NOMO-1 treated with DMSO at 0.1 percent for 48 hours (cell line): ENCODE results near the gene RERG.
"Not testable (repeated sequence)": the region's sequence is repeated elsewhere in the genome, so short reads cannot be mapped to it uniquely, and the experiment has no call there.

Experiments used
- DNase-seq: peaks from one replicate; lab custom pipeline; 2025; ENCODE audit not compliant: unreplicated experiment; lab: John Stamatoyannopoulos, UW

The RERG gene, protein sequence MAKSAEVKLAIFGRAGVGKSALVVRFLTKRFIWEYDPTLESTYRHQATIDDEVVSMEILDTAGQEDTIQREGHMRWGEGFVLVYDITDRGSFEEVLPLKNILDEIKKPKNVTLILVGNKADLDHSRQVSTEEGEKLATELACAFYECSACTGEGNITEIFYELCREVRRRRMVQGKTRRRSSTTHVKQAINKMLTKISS

DNA sequence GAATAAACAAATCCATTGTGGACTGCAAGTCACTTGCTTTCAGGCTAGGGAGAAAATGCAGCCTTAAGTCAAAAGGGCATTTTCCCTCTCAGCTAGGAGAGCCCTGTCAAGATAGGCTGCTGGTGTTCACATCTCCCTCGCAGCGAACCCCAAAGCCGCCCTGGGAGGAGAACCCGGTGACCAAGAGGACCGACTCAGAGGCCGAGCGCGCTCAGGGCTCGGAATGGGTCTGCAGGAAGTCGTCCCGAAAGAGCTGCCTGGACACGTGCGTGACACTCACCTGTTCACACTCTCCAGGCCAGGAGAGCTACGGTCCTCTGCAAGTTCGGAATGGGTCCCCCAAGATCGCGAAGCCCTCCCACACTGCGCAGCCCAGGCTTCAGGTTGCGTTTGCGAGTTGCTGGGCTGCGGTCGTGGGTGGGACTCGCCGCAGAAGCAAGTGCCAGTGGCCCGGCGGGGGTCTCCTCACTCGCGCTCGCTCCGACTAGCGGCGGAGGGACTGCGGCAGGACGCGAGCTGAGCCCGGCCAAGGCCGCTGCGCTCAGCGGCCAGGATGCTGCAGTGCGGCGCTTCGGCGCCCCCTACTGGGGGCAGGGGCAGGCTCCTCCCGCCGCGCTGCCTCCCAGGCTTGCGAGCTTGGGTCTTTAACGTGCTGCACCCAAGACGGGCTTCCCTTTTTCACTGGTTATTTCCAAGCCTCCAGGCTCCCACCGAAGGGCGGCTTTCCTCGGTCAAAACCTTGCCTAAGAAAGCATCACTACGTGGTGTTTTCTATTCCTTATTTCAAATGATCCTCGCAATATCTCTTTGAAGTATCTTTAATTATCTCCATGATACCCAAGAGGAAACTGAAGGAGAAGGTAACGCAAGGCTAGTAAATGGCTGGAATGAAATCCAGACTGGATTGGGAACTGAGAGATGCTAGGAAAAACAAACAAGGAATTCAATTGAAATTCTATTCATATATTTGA, at the start of gene RERG:
RERG (minus strand) TSS at position 503 of the 971 bp plus-strand sequence. CDS start 3,928 bp downstream, outside the sequence.
- peak; percentile 65 for DNase-seq

DNA sequence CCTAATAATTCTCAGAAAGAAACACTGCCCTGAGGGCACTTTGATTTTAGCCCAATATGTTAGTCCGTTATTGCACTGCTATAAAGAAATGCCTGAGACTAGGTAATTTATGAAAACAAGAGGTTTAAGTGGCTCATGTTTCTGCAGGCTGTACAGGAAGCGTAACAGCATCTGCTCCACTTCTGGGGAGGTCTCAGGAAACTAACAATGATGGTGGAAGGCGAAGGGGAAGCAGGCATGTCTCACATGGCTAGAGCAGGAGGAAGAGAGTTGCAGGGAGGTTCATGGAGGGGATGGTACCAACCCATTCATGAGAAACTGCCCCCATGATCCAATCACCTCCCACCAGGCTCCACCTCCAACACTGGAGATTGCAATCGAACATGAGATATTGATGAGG, 49.4 kb upstream of the RERG start:
- no peak for DNase-seq

DNA sequence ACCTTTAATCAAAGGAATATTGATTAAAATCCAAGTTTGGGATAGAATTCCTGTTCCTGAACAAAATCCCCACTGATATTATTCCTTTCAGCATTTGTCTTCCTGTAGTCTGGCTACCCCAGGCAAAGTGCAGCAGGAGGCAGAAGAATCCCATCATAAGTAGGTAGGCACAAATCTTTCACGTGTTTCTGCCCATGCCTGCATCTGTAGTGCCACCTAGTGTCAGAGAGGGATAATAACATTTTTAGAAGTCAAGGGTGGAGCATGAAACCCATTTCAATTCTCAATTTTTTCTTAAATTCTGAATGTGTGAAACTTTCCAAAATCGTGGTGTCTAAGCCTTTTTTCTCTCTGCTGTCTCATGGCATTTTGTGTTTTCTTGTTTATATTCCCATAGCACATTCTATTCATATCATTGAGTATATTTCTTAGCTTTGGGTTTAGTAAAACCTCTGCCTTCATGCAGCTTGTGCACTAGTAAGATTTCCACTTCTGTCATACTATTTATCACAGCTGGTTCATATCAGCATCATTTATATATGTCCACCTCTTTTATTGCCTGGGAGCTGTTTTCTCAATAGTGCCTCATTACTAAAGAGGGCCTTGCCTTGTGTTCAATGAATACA, 47.8 kb upstream of the RERG start:
- DNase-seq, result peak; percentile 66

DNA sequence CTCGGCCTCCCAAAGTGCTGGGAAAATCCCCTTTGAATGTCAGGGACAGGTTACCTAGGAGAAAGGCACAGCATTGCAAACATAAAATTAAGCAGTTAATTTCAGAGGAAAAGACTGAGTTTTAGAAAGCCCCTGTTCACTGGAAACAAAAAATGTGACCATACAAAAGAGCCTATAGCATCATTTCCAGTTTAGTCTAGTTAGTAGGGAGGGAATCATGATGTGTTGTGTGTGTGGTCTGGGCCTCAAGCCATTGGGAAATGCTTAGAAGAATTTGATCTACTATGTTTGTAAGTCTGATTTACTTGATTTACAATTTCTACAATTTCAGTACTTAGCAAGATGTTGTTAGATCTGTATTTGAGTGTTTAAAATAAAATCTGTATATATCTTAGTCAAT, 47.1 kb upstream of the RERG start:
- DNase-seq, result no peak

DNA sequence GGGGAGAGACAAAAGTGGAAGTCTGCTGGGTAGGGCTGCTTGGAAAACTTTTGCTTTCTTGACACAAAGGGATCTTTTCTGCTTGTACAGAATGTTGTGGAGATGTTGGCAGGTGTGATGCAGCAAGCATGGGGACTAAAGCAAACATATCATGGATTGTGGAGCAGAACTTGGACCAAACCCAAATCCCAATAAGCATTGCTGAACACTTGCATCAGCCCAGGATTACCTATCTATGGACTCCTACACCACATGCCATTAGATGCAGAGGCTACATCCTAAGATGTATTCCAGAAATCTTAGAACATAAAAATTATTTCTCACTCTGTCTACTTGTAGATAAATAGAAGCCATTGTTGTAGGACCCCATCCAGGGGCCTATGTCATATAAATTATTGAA, 44.7 kb upstream of the RERG start:
- DNase-seq, result no peak

DNA sequence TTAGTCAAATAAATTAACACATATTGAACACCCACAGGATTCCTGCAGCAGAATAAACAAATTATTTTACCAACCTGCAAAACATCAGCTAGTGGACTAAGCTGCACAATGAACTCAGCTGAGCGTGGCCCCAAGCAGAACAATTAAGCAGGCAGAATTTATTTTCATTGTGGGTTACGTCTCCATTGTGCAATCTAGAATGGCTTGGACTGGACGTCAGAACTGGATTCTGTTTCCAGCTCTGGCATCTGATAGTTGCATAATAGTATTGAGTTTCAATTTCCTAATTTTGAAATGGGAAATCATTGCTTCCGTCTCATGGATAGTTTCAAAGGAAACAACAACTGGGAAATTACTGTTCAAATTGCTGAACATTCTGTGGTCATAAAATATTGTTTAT, 35.5 kb upstream of the RERG start:
- DNase-seq, result no peak

DNA sequence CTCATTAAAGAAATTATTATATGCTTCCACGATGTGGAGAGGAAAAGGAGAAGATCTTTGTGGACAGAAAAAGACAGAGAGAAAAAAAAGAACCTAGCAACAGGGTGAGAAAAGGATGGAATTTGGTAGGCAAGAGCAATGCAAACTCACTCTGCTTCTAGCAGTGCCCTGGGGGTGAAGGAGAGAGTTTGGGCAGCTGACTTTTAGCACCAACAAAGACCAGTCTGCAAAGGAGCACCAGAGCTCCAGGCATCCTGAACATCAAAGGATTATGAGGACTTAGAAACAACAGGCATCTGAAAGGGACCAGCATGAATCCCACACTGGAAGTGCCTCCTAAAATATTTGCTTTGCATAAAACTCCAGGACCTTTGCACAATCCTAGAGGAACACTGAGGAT, 32.8 kb upstream of the RERG start:
- DNase-seq, result no peak

DNA sequence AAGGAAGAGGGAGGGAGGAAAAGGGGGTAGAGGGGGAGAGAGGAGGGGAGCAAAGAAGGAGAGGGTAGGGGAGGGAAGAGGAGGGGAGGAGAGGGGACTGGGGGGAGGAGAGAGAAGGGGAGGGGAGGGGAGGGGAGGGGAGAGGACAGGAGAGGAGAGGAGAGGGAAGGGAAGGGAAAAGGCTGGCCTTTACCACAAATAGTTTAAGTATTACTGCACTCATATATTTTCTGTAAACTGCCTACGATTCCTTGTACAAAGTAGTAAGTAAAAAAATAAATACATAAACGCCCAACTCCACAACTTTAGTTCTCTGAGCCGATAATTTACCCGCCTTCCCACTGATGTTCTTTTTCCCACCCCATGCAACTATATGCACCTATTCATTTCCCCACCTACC, 23.7 kb upstream of the RERG start:
- DNase-seq, result no peak

DNA sequence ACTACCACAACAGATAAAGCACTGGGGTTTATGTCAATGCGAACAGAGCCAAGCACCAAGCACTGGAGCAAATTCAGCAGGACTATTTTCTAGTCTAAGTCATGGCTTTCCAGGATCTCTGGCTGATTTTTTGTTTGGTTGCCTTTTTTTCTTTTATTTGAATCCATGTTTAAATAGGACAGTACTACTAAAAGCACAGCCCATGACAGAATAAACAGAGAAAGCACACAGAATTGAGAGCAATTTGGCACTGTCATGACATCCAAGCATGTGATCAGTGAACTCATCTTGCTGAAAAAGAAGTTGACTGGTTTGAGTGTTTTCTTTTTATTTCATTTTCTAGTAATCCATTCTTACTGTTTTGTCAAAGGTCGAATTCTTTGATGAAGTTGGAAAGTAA, 23.1 kb upstream of the RERG start:
- DNase-seq, result no peak

DNA sequence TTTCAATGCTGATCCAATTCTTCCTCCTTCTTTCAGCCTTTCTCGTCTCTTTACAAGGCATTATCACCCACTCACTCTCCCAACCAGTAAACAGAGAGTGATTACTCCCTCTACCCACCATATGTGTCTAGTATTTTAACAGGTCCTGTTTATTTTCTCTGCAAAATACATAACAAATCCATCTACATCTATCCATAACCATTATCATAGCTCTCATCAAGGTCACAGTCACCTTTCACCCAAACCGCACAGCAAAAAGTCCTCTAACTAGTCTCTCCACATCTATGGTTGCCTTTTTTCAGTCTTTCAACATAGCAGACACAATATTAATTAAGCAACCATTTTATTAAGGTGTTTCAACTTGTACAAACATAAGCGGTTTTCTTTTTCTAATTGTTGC, 21.9 kb upstream of the RERG start:
- no peak for DNase-seq

DNA sequence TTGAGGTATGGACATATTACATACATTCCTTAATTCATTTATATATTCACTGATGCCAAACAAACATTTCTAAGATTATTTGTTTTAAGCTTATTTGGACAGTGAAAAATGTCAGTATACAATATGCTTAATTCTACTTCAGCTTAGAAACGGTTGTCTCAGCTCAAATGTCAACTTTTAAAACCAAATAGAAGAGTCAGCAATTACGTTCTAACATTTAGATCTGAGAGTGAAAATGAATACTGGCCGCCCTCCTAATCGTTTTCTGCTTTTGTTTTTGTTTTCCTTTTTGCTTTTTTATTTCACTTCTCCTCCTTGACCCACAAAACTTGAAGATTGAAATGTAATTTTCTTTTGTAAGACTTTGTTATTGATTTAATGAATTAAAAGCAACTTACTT, 19.7 kb upstream of the RERG start:
- no peak for DNase-seq

DNA sequence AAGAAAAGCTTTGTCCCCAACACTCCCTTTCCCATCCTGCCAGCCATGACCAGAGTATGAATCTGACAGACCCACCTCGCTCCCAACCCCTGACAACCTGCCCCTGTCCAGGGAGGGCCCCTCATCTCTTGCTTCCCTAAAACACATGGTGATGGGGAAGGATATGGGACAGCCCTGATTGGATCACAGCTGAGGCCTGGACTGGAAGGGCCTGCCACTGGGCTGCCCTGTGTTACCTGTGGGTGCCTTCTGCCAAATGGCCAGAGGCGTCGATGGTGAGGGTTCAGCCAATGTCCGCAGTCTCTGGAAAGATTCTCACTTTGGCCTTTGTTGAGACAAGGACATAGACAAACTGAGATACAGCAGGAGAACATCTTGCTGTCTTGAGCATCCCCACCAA, 13.3 kb upstream of the RERG start:
- DNase-seq, result no peak

DNA sequence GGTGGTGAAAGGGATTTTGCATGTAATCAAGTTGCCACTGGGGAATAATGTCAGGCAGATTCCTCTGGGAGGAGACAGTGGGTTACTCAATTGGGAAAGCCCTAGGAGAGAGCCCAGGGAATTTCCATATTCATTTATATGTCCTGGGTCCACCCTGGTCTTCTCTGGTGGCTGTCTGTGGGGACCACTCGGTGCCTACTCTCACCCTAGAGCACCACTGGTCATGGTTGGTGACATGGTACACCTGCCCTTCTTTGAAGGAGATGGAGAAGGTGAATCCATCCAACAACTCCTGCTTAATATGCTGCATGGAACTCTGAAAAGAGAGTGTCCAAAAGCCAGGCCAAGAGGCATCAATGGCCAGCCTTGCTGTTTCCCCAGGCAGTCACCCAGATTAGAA, 12.8 kb upstream of the RERG start:
- DNase-seq, result no peak

DNA sequence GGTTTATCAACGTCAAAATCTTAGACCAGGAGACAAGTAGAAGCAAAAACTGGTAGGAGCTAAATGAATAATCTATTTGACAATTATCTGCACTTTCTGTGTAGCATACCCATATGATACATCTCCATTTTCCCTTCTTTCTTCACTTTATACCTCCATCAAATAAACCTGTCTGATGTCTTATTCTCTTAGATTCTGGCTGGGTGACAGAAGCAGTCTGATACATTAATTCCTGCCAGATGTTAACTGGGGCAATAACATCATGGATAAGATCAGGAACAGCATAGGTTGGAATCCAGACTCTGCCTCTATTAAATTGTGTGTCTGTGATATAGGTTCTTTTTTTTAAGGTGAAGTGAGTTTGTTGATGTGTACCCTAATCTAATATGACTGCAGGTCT, 11.7 kb upstream of the RERG start:
- DNase-seq, result no peak

DNA sequence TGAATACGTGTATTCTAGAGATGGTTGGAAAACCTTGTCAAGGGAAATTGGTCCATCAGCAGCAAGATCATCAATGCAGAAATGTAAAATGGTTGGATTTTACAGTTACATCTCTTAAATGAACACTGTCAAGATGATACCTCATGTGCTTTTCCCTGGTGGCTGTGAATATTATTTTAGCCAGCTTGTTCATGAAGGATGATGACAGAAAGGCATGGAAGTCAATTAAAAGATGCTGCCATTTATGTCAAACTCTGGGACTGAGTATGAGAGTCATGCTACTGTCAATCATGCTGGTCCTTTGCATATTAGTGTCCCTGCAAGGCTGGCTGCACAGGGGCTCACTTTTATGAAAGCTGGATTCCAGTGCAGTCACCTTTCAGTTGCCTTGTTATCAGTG, 10.3 kb upstream of the RERG start:
- no peak for DNase-seq

DNA sequence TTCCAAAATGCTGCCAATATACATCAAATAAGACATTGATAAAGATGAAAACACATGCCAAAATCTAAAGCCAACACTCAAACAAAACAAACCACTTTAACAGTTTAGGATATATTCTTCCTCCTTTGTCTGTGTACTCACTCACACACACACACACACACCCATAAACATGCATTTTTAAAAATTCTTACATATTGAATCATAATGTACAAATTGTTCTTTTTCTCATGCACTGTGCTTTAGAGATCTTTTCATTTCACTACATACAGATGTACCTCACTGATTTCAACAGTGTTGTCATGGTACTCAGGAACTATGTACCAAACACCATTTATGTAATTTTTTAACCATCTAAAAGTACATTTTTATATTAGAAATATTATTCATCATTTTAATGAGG, 9.5 kb upstream of the RERG start:
- DNase-seq, result no peak

DNA sequence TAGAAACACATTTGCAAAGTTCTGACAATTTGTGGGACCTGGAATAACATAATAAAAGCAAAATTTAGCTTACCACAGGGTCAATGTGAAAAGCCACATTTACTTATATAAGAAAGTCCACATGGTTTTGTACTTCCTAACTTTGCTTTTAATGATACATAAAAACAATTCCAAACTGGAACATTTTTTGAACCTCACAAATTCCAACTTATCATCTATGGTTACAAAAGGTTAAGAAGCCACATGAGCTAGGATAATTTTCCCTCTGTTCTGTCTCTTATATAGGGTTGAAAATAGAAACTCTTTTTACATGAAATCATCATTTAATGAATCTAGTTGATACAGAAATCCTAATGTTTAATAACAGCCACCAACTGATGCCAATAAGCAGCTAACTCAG, 8.9 kb upstream of the RERG start:
- DNase-seq, result no peak

DNA sequence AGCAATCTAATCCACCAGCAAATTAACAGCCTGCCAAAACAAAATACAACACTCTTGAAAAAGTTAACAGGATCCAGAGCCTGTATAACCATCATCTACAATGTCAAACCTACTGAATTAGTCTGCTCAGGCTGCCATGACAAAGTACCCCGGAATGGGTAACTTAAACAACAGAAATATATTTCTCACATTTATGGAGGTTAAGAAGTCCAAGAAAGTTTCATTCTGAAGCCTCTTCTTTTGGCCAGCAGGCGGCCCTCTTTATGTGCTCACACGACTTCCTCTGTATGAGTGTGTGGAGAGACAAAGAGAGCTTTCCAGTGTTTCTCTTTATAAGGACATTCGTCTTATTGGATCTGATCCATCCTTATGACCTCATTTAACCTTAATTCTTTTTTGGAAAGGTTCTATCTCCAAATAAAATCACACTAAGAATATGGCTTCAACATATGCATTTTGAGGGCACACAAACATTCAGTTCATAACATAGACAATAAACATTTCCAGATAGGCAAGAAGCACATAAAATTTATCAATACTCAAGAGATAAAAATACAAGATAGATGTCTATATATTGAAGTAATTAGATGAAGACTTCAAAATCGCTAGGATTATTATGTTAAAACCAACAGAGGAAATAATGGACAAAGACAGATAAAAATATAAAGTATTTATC, 5.9 kb upstream of the RERG start:
- peak; percentile 21 for DNase-seq

DNA sequence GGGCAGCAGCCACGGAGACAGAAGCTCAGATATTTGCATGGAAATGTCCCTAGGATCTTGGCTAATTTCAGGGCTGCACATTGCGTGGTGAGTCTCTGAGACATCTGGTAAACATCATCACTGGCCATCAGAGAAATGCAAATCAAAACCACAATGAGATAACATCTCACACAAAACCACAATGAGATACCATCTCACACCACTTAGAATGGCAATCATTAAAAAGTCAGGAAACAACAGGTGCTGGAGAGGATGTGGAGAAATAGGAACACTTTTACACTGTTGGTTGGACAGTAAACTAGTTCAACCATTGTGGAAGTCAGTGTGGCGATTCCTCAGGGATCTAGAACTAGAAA, 4.6 kb upstream of the RERG start:
- DNase-seq, result not testable (repeated sequence)

DNA sequence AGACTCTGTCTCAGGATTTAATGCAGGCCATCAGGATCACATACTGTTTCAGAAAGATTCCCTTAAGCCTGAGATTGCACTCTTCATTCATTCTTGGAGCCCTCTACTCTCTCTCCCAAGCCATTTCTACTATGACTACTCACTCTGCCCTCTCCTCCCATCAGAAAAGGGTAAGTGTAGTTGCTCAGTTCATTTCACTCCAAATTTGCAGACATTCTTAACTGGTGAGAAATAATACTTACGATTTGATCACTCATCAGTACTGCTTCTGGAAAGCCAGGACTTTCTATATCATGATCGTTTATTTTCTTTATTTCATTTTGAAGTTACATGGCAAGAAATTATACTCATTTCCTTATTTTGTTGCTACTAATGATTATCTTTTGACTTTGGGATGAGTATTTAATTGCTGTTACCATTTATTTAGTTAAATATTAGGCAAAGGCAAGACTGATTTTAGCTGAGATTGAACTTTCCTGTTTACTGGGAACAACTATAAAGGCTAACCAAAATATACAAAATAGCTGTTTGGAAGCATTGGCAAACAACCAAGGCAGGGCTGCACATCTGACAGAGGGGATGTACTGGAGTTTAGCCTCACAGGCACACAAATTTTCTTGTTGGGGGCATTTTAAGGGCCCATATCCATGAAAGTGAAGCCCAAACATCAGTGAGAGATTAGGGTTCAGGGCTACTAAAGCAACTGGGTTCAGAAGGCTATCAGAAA, 4.1 kb upstream of the RERG start:
- DNase-seq, result no peak

DNA sequence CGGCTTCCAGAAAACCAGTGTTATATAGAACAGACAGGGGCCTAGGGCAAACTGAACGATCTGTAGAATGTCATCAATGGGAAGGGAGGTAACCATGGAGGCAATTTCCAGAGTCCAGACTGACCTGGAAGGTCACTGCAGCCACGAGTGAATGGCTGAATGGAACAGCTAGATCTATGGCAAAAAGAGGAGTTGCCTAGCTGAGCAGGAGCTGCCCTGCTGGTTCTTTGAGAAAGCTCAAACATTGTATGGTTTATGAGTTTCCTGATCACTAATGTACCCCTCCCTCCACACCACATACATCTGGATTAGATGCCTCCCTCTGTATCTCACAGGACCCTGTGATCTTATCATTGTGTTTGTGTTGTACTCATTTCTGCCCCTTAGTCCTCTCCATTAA, 1.0 kb upstream of the RERG start:
- DNase-seq, result no peak
